HCT116 (cell line): ENCODE data around the gene STRN. TPM values are rescaled to one million over a fixed set of nuclear protein-coding genes. Genes with fewer than 3 reads are reported as not detected.

Source experiments
- ATAC-seq: fragments of 200-7000 bp; cut with Tn5 transposase; 2 replicates; pipeline ENCODE4 v1.9.1; 2020; ENCODE audit warnings: mild to moderate bottlenecking, moderate library complexity
- BruUV-seq: library from RNA; stranded (reverse); fragments of 400-500 nt; replicated peaks from 2 replicates; lab custom pipeline; 2021; lab: Mats Ljungman, UMichigan
- CTCF ChIA-PET: fragments of 300-600 bp; sonication (Branson Sonifier 250); formaldehyde crosslinking; loops from one replicate; lab custom pipeline; 2021; ENCODE audit warnings: antibody characterized with exemption; lab: Charles Lee
- POLR2A ChIA-PET: fragments of 300-600, 350-600 bp; sonication (Branson Sonifier 250); formaldehyde crosslinking; loops from one replicate; lab custom pipeline; 2021; ENCODE audit warnings: antibody characterized with exemption; lab: Charles Lee
- RAD21 ChIA-PET, 2 experiments: fragments of 300-600 bp; sonication (Branson Sonifier 250); formaldehyde crosslinking; loops; one replicate each; lab custom pipeline; 2023; ENCODE audit warnings: low total read pairs in 2 of 2; ENCODE audit not compliant: uncharacterized antibody in 2 of 2, unreplicated experiment in 2 of 2, low non-redundant PET in 1 of 2; lab: Charles Lee
- DNase-seq: peaks from one replicate; pipeline ENCODE4 v3.0.0-alpha.2; 2010; ENCODE audit warnings: low read depth, low spot score
- H2AFZ ChIP-seq: fragments of 200-600 bp; shearing (Covaris generic), sonication (generic); 2 replicates; pipeline ENCODE4 v1.6.1; 2017; ENCODE audit warnings: low read depth, mixed run types, mixed read lengths, antibody characterized with exemption, low read length; ENCODE audit not compliant: poor library complexity, severe bottlenecking
- H3K27ac ChIP-seq: 2 replicates; pipeline ENCODE4 v1.5.1; 2012; ENCODE audit warnings: low read depth, low read length
- H3K27me3 ChIP-seq: fragments of 200-600 bp; sonication (generic); 2 replicates; pipeline ENCODE4 v1.6.1; 2016; ENCODE audit warnings: mixed run types, low read length, mixed read lengths; ENCODE audit not compliant: insufficient read depth
- H3K36me3 ChIP-seq, 2 experiments: fragments of 200-500 bp in 1 of 2; fragments of 200-600 bp in 1 of 2; sonication (Bioruptor generic) in 1 of 2; sonication (generic) in 1 of 2; 2 replicates each; pipeline versions ENCODE4 v1.5.1 to v1.6.1; 2014 to 2016; ENCODE audit warnings: low read length in 2 of 2, inconsistent platforms in 1 of 2, mixed read lengths in 1 of 2, mixed run types in 1 of 2; ENCODE audit not compliant: insufficient read depth in 2 of 2, control insufficient read depth in 1 of 2
- H3K4me1 ChIP-seq, 2 experiments: fragments of 200-600 bp in 1 of 2; sonication (generic) in 1 of 2; 2 replicates each; pipeline versions ENCODE4 v1.5.1 to v1.6.1; 2012 to 2017; ENCODE audit warnings: low read length in 2 of 2, inconsistent platforms in 1 of 2, mild to moderate bottlenecking in 1 of 2, mixed read lengths in 1 of 2, mixed run types in 1 of 2, moderate library complexity in 1 of 2; ENCODE audit not compliant: insufficient read depth in 2 of 2, control insufficient read depth in 1 of 2
- H3K4me2 ChIP-seq: fragments of 200-600 bp; sonication (generic); 2 replicates; pipeline ENCODE4 v1.6.1; 2017; ENCODE audit warnings: mixed run types, low read length, mixed read lengths
- H3K4me3 ChIP-seq, 2 experiments: fragments of 200-600 bp in 1 of 2; sonication (generic) in 1 of 2; replicated peaks in 1 of 2; 2 replicates each; pipeline ENCODE4 v1.5.1; 2011 to 2016; ENCODE audit warnings: low read length in 2 of 2, control low read depth in 1 of 2, low read depth in 1 of 2, mild to moderate bottlenecking in 1 of 2, mixed read lengths in 1 of 2, mixed run types in 1 of 2
- H3K79me2 ChIP-seq: fragments of 200-600 bp; sonication (generic); 2 replicates; pipeline ENCODE4 v1.6.1; 2017; ENCODE audit warnings: mild to moderate bottlenecking, mixed run types, low read length, moderate library complexity, mixed read lengths; ENCODE audit not compliant: insufficient read depth
- H3K9ac ChIP-seq: fragments of 200-600 bp; sonication (generic); 2 replicates; pipeline ENCODE4 v1.6.1; 2016; ENCODE audit warnings: low read length, mixed read lengths
- H3K9me2 ChIP-seq: fragments of 200-600 bp; sonication (generic), shearing (Covaris generic); 2 replicates; pipeline ENCODE4 v1.6.1; 2017; ENCODE audit warnings: mixed run types, mild to moderate bottlenecking, moderate library complexity; ENCODE audit not compliant: insufficient read depth
- H3K9me3 ChIP-seq, 2 experiments: fragments of 200-500 bp in 1 of 2; fragments of 200-600 bp in 1 of 2; sonication (Bioruptor generic) in 1 of 2; sonication (generic) in 1 of 2; 2 replicates each; pipeline ENCODE4 v1.6.1; 2014 to 2017; ENCODE audit warnings: low read length in 2 of 2, mixed read lengths in 2 of 2, inconsistent platforms in 1 of 2, low read depth in 1 of 2, mild to moderate bottlenecking in 1 of 2, mixed run types in 1 of 2, moderate library complexity in 1 of 2; ENCODE audit not compliant: control insufficient read depth in 1 of 2, insufficient read depth in 1 of 2
- H4K20me1 ChIP-seq: fragments of 200-600 bp; sonication (generic), shearing (Covaris generic); 2 replicates; pipeline ENCODE4 v1.6.1; 2017; ENCODE audit warnings: mixed run types, mild to moderate bottlenecking, moderate library complexity; ENCODE audit not compliant: insufficient read depth
- CEBPB ChIP-seq: IDR thresholded peaks from 2 replicates; pipeline ENCODE4 v1.6.1; 2012; ENCODE audit warnings: low read depth
- EGR1 ChIP-seq: IDR thresholded peaks from 2 replicates; pipeline ENCODE4 v1.6.1; 2012; ENCODE audit warnings: low read depth
- ELF1 ChIP-seq: IDR thresholded peaks from 2 replicates; pipeline ENCODE4 v1.6.1; 2012; ENCODE audit warnings: low read depth, borderline replicate concordance
- EZH2 ChIP-seq: fragments of 200-600 bp; sonication (generic); IDR thresholded peaks from 2 replicates; pipeline ENCODE4 v1.6.1; 2017; ENCODE audit warnings: antibody characterized with exemption, mixed run types
- EZH2phosphoT487 ChIP-seq: fragments of 200-600 bp; IDR thresholded peaks from 2 replicates; pipeline ENCODE4 v1.6.1; 2018; ENCODE audit warnings: antibody characterized with exemption, borderline replicate concordance
- JUND ChIP-seq: IDR thresholded peaks from 2 replicates; pipeline ENCODE4 v1.6.1; 2012
- RAD21 ChIP-seq: IDR thresholded peaks from 2 replicates; pipeline ENCODE4 v1.6.1; 2012; ENCODE audit warnings: low read depth, mild to moderate bottlenecking
- REST ChIP-seq: IDR thresholded peaks from 2 replicates; pipeline ENCODE4 v1.6.1; 2012; ENCODE audit warnings: low read depth
- SIN3A ChIP-seq: IDR thresholded peaks from 2 replicates; pipeline ENCODE4 v1.6.1; 2012; ENCODE audit warnings: low read depth
- SRF ChIP-seq: IDR thresholded peaks from 2 replicates; pipeline ENCODE4 v1.6.1; 2012; ENCODE audit warnings: low read depth
- TCF7L2 ChIP-seq: IDR thresholded peaks from 2 replicates; pipeline ENCODE4 v1.7.0; 2011; ENCODE audit warnings: borderline replicate concordance, inconsistent platforms; ENCODE audit not compliant: insufficient read depth, insufficient read length; ENCODE audit errors: extremely low read depth
- YY1 ChIP-seq: IDR thresholded peaks from 2 replicates; pipeline ENCODE4 v1.6.1; 2011; ENCODE audit warnings: low read length, low read depth, moderate library complexity, mild to moderate bottlenecking; ENCODE audit not compliant: insufficient replicate concordance; ENCODE audit errors: extremely low read depth
- intact Hi-C: fragments of 100-400 bp; cut with micrococcal nuclease; formaldehyde crosslinking; loops from 2 replicates; pipeline ENCODE4 v1.10.0; 2022
- total RNA-seq: library from RNA; stranded (reverse); gene quantifications from one replicate; pipeline ENCODE4 v1.2.1, GENCODE V29; 2021; ENCODE audit not compliant: unreplicated experiment
- TF ChIP-seq, protein P1 (sequence below): IDR thresholded peaks from 2 replicates; pipeline ENCODE4 v1.6.1; 2012

STRN gene
- total RNA-seq, 1 experiment from 2014 or later = 26.4 TPM

- BruUV-seq = TSS peak; percentile 13
- TF ChIP-seq YY1 = no peak
- TF ChIP-seq JUND = no peak
- no peak for TF ChIP-seq REST
- TF ChIP-seq EZH2 = no peak
- no peak for TF ChIP-seq EZH2phosphoT487
- TF ChIP-seq RAD21 = no peak
- TF ChIP-seq TCF7L2 = no peak
- TF ChIP-seq SIN3A = no peak
- TF ChIP-seq, protein P1, sequence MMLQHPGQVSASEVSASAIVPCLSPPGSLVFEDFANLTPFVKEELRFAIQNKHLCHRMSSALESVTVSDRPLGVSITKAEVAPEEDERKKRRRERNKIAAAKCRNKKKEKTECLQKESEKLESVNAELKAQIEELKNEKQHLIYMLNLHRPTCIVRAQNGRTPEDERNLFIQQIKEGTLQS = no peak
- TF ChIP-seq SRF = no peak
- TF ChIP-seq ELF1 = no peak
- TF ChIP-seq CEBPB = no peak
- TF ChIP-seq EGR1 = no peak
- DNase-seq (no peak), ATAC-seq (no peak)
- no peak overlapping the region for H3K4me3 ChIP-seq
- ChIA-PET POLR2A (no interaction called here), CTCF (no interaction called here), RAD21 (no interaction called here)
- H3K27ac ChIP-seq = no peak overlapping the region
- H2AFZ ChIP-seq = no peak overlapping the region
- no peaks in the 10 kb centered on the region for H3K27me3 ChIP-seq
- H3K4me2 ChIP-seq = no peak overlapping the region
- no peaks in the 10 kb centered on the region for H3K4me1 ChIP-seq
- H4K20me1 ChIP-seq = no peaks in the 10 kb centered on the region
- H3K36me3 ChIP-seq = no peaks in the 10 kb centered on the region
- no peaks in the 10 kb centered on the region for H3K9me2 ChIP-seq
- no peak overlapping the region for H3K9ac ChIP-seq
- intact Hi-C loops = no loop called here
- H3K79me2 ChIP-seq = no peaks in the 10 kb centered on the region
- H3K9me3 ChIP-seq = no peaks in the 10 kb centered on the region
These were observed 53.6 kb downstream of the STRN start for GRCh38 chr2:36912695-36913094.
